Activated CD4-positive, alpha-beta memory T cell treated with anti-CD3 and anti-CD28 coated beads for 36 hours (primary cell): ENCODE measurements around the gene RPL39L. TPM values are rescaled to one million over a fixed set of nuclear protein-coding genes. Genes with fewer than 3 reads are reported as not detected.

Experiments
- CTCF ChIA-PET: fragments of 350-600 bp; sonication (Branson Sonifier 250); formaldehyde crosslinking; loops from one replicate; lab custom pipeline; 2021; ENCODE audit warnings: antibody characterized with exemption, inconsistent platforms; lab: Charles Lee
- POLR2A ChIA-PET: fragments of 350-600 bp; sonication (Branson Sonifier 250); formaldehyde crosslinking; loops from one replicate; lab custom pipeline; 2021; ENCODE audit warnings: antibody characterized with exemption; lab: Charles Lee
- DNase-seq: peaks from one replicate; pipeline ENCODE4 v3.0.0-alpha.2; 2020
- H3K27ac Mint-ChIP-seq: one replicate; pipeline ENCODE4 v1.8.0; 2021; ENCODE audit warnings: mixed read lengths
- H3K27me3 Mint-ChIP-seq: one replicate; pipeline ENCODE4 v1.8.0; 2021; ENCODE audit warnings: mixed read lengths
- H3K36me3 Mint-ChIP-seq: one replicate; pipeline ENCODE4 v1.8.0; 2021; ENCODE audit warnings: mixed read lengths
- H3K4me1 Mint-ChIP-seq: one replicate; pipeline ENCODE4 v1.8.0; 2021; ENCODE audit warnings: low read depth, mixed read lengths
- H3K4me3 Mint-ChIP-seq: one replicate; pipeline ENCODE4 v1.8.0; 2021; ENCODE audit warnings: mild to moderate bottlenecking, mixed read lengths
- H3K9me3 Mint-ChIP-seq: one replicate; pipeline ENCODE4 v1.8.0; 2021; ENCODE audit warnings: mixed read lengths
- intact Hi-C: fragments of 100-400 bp; cut with micrococcal nuclease; formaldehyde crosslinking; loops from one replicate; pipeline ENCODE4 v1.15.1; 2023
- total RNA-seq, 2 experiments: library from RNA; stranded (reverse); gene quantifications; one replicate each; pipeline ENCODE4 v1.2.3, GENCODE V29; 2021

The RPL39L gene
- total RNA-seq, 2 experiments from 2014 or later, result 22.5 to 25.2 TPM

- Mint-ChIP-seq H3K36me3 (peaks cover 20% of the 10 kb centered on the region), H3K4me1 (peaks cover 9% of the 10 kb centered on the region), H3K4me3 (no peak overlapping the region), H3K27me3 (no peaks in the 10 kb centered on the region), H3K27ac (no peak overlapping the region), H3K9me3 (peaks cover 27% of the 10 kb centered on the region)
- ChIA-PET POLR2A (no interaction called here), CTCF (interaction anchor here (0.6 to 2.5 kb wide), 4 partner anchors 20 to 73 kb away, joined by 3 to 7 read pairs (median 4); partner anchors contain the start of gene RPL39L)
- DNase-seq, result no peak
- intact Hi-C loops, result no loop called here
Measured at GRCh38 chr3:187093320-187093719, 46.0 kb downstream of the RPL39L start.

- H3K4me3 Mint-ChIP-seq, result no peak overlapping the region
- no peaks in the 10 kb centered on the region for H3K27me3 Mint-ChIP-seq
- ChIA-PET CTCF (no interaction called here), POLR2A (no interaction called here)
- intact Hi-C loops, result no loop called here
- peaks cover 11% of the 10 kb centered on the region for H3K4me1 Mint-ChIP-seq
- no peak overlapping the region for H3K27ac Mint-ChIP-seq
- DNase-seq, result no peak
- H3K36me3 Mint-ChIP-seq, result peaks cover 20% of the 10 kb centered on the region
- H3K9me3 Mint-ChIP-seq, result peaks cover 30% of the 10 kb centered on the region
Measured at GRCh38 chr3:187088701-187089100, 50.6 kb downstream of the RPL39L start.

- DNase-seq, result no peak
- ChIA-PET CTCF (no interaction called here), POLR2A (no interaction called here)
- no peak overlapping the region for H3K27ac Mint-ChIP-seq
- peaks cover 11% of the 10 kb centered on the region for H3K4me1 Mint-ChIP-seq
- intact Hi-C loops, result no loop called here
- H3K9me3 Mint-ChIP-seq, result peaks cover 27% of the 10 kb centered on the region
- no peaks in the 10 kb centered on the region for H3K27me3 Mint-ChIP-seq
- peaks cover 18% of the 10 kb centered on the region for H3K36me3 Mint-ChIP-seq
- H3K4me3 Mint-ChIP-seq, result no peak overlapping the region
Measured at GRCh38 chr3:187086831-187087230, 52.5 kb downstream of the RPL39L start.

GRCh38 chr3:187085933-187086332, 53.4 kb downstream of the RPL39L start:
- no peak for DNase-seq
- Mint-ChIP-seq H3K4me1 (peaks cover 11% of the 10 kb centered on the region), H3K4me3 (no peak overlapping the region), H3K36me3 (peaks cover 18% of the 10 kb centered on the region), H3K9me3 (peaks cover 27% of the 10 kb centered on the region), H3K27me3 (no peaks in the 10 kb centered on the region), H3K27ac (no peak overlapping the region)
- intact Hi-C loops, result no loop called here
- ChIA-PET POLR2A (interaction anchor here (0.6 kb wide), 1 partner anchor 40 kb away, joined by 3 read pairs; no protein-coding TSS in a partner anchor), CTCF (interaction anchor here (1.1 kb wide), 1 partner anchor 17 kb away, joined by 4 read pairs; no protein-coding TSS in a partner anchor)

GRCh38 chr3:187085021-187085666, 54.2 kb downstream of the RPL39L start:
- H3K36me3 Mint-ChIP-seq, result peaks cover 18% of the 10 kb centered on the region
- POLR2A ChIA-PET, result interaction anchor here (0.6 kb wide), 1 partner anchor 39 kb away, joined by 3 read pairs; no protein-coding TSS in a partner anchor
- CTCF ChIA-PET, result interaction anchor here (0.6 to 1.1 kb wide), 3 partner anchors 16 to 80 kb away, joined by 3 to 4 read pairs (median 3); no protein-coding TSS in a partner anchor
- no peak overlapping the region for H3K27ac Mint-ChIP-seq
- no peaks in the 10 kb centered on the region for H3K27me3 Mint-ChIP-seq
- H3K9me3 Mint-ChIP-seq, result peaks cover 27% of the 10 kb centered on the region
- intact Hi-C loops, result no loop called here
- no peak overlapping the region for H3K4me3 Mint-ChIP-seq
- peaks cover 11% of the 10 kb centered on the region for H3K4me1 Mint-ChIP-seq
- DNase-seq, result no peak

GRCh38 chr3:187084580-187084979, 54.7 kb downstream of the RPL39L start:
- CTCF ChIA-PET, result interaction anchor here (1.1 to 1.3 kb wide), 2 partner anchors 15 to 55 kb away, joined by 4 to 6 read pairs; partner anchors contain the start of gene RPL39L
- H3K36me3 Mint-ChIP-seq, result peaks cover 16% of the 10 kb centered on the region
- no peak overlapping the region for H3K4me3 Mint-ChIP-seq
- no peak overlapping the region for H3K27ac Mint-ChIP-seq
- H3K27me3 Mint-ChIP-seq, result no peaks in the 10 kb centered on the region
- DNase-seq, result no peak
- peaks cover 11% of the 10 kb centered on the region for H3K4me1 Mint-ChIP-seq
- POLR2A ChIA-PET, result interaction anchor here (1.3 kb wide), 1 partner anchor 11 kb away, joined by 4 read pairs; no protein-coding TSS in a partner anchor
- intact Hi-C loops, result no loop called here
- peaks cover 27% of the 10 kb centered on the region for H3K9me3 Mint-ChIP-seq

- Mint-ChIP-seq H3K36me3 (peaks cover 13% of the 10 kb centered on the region), H3K9me3 (peaks cover 23% of the 10 kb centered on the region), H3K27me3 (no peaks in the 10 kb centered on the region), H3K27ac (no peak overlapping the region), H3K4me3 (no peak overlapping the region), H3K4me1 (peaks cover 11% of the 10 kb centered on the region)
- intact Hi-C loops, result no loop called here
- no peak for DNase-seq
- CTCF ChIA-PET, result interaction anchor here (1.3 kb wide), 1 partner anchor 55 kb away, joined by 6 read pairs; the partner anchor contains the start of gene RPL39L
- POLR2A ChIA-PET, result interaction anchor here (0.7 to 1.3 kb wide), 2 partner anchors 11 to 139 kb away, joined by 4 to 5 read pairs; no protein-coding TSS in a partner anchor
Measured at GRCh38 chr3:187084126-187084525, 55.2 kb downstream of the RPL39L start.

- no peak for DNase-seq
- Mint-ChIP-seq H3K4me1 (peaks cover 11% of the 10 kb centered on the region), H3K27ac (no peak overlapping the region), H3K9me3 (peaks cover 12% of the 10 kb centered on the region), H3K27me3 (no peaks in the 10 kb centered on the region), H3K36me3 (peaks cover 12% of the 10 kb centered on the region), H3K4me3 (no peak overlapping the region)
- CTCF ChIA-PET, result interaction anchor here (1.1 kb wide), 1 partner anchor 30 kb away, joined by 3 read pairs; no protein-coding TSS in a partner anchor
- POLR2A ChIA-PET, result no interaction called here
- intact Hi-C loops, result no loop called here
Measured at GRCh38 chr3:187082758-187083375, 56.4 kb downstream of the RPL39L start.

- H3K4me3 Mint-ChIP-seq, result no peak overlapping the region
- H3K4me1 Mint-ChIP-seq, result peaks cover 11% of the 10 kb centered on the region
- peaks cover 22% of the 10 kb centered on the region for H3K36me3 Mint-ChIP-seq
- intact Hi-C loops, result no loop called here
- CTCF ChIA-PET, result no interaction called here
- POLR2A ChIA-PET, result no interaction called here
- no peak overlapping the region for H3K27ac Mint-ChIP-seq
- H3K9me3 Mint-ChIP-seq, result no peaks in the 10 kb centered on the region
- no peak for DNase-seq
- H3K27me3 Mint-ChIP-seq, result no peaks in the 10 kb centered on the region
Measured at GRCh38 chr3:187080799-187081450, 58.4 kb downstream of the RPL39L start.

- POLR2A ChIA-PET, result no interaction called here
- no peak for DNase-seq
- CTCF ChIA-PET, result no interaction called here
- Mint-ChIP-seq H3K4me3 (no peak overlapping the region), H3K27me3 (no peaks in the 10 kb centered on the region), H3K9me3 (no peaks in the 10 kb centered on the region), H3K4me1 (peaks cover 3% of the 10 kb centered on the region), H3K27ac (no peak overlapping the region), H3K36me3 (peaks cover 30% of the 10 kb centered on the region)
- intact Hi-C loops, result no loop called here
Measured at GRCh38 chr3:187079090-187080022, 59.9 kb downstream of the RPL39L start.

GRCh38 chr3:187077537-187077936, 61.8 kb downstream of the RPL39L start:
- Mint-ChIP-seq H3K36me3 (peaks cover 44% of the 10 kb centered on the region), H3K27me3 (no peaks in the 10 kb centered on the region), H3K4me1 (no peaks in the 10 kb centered on the region), H3K27ac (no peak overlapping the region), H3K4me3 (no peak overlapping the region), H3K9me3 (no peaks in the 10 kb centered on the region)
- intact Hi-C loops, result no loop called here
- CTCF ChIA-PET, result no interaction called here
- no peak for DNase-seq
- POLR2A ChIA-PET, result no interaction called here
